Dermis blood vessel endothelial cell (primary cell): Measurements from ENCODE around the gene C21orf58. TPM values are rescaled to one million over a fixed set of nuclear protein-coding genes. Genes with fewer than 3 reads are reported as not detected.
A peak's percentile ranks its signal among the peaks of the same experiment; 100 is the strongest.
"Not testable (repeated sequence)": the region's sequence is repeated elsewhere in the genome, so short reads cannot be mapped to it uniquely, and the experiment has no call there.

Source experiments
- DNase-seq: peaks from one replicate; pipeline ENCODE4 v3.0.0; 2010
- total RNA-seq: library from RNA; depleted of rRNA; stranded (reverse); fragments of >200 nt; gene quantifications from 2 replicates; pipeline ENCODE4 v1.2.3, GENCODE V29; 2014

The C21orf58 gene
- total RNA-seq, 1 donor from 2014 or later = 3.1 TPM

- peak; percentile 38 for DNase-seq
Measured at GRCh38 chr21:46323227-46323709, 402 bp downstream of the C21orf58 start.

- DNase-seq = peak; percentile 56
Measured at GRCh38 chr21:46322351-46323226, 1.1 kb downstream of the C21orf58 start.

GRCh38 chr21:46320331-46320801 is 3.3 kb downstream of the C21orf58 start:
- DNase-seq = peak; percentile 50

- no peak for DNase-seq
Measured at GRCh38 chr21:46319186-46319585, 4.5 kb downstream of the C21orf58 start.

- DNase-seq = no peak
Measured at GRCh38 chr21:46318464-46318845, 5.2 kb downstream of the C21orf58 start.

GRCh38 chr21:46317710-46318463 is 5.8 kb downstream of the C21orf58 start:
- DNase-seq = no peak

- no peak for DNase-seq
Measured at GRCh38 chr21:46316708-46317324, 6.9 kb downstream of the C21orf58 start.

- no peak for DNase-seq
Measured at GRCh38 chr21:46314441-46315020, 9.1 kb downstream of the C21orf58 start.

GRCh38 chr21:46312949-46313348 is 10.7 kb downstream of the C21orf58 start:
- DNase-seq = no peak

GRCh38 chr21:46311568-46311967 is 12.1 kb downstream of the C21orf58 start:
- DNase-seq = no peak

- DNase-seq = not testable (repeated sequence)
Measured at GRCh38 chr21:46310260-46310659, 13.4 kb downstream of the C21orf58 start.

GRCh38 chr21:46308431-46308830 is 15.2 kb downstream of the C21orf58 start:
- no peak for DNase-seq

- DNase-seq = no peak
Measured at GRCh38 chr21:46307625-46308024, 16.0 kb downstream of the C21orf58 start.

- DNase-seq = no peak
Measured at GRCh38 chr21:46304955-46305354, 18.7 kb downstream of the C21orf58 start.

- DNase-seq = no peak
Measured at GRCh38 chr21:46304437-46304836, 19.2 kb downstream of the C21orf58 start.

GRCh38 chr21:46301759-46302158 is 21.9 kb downstream of the C21orf58 start:
- no peak for DNase-seq

GRCh38 chr21:46299167-46299566 is 24.5 kb downstream of the C21orf58 start:
- no peak for DNase-seq

GRCh38 chr21:46297338-46298271 is 26.1 kb downstream of the C21orf58 start:
- peak; percentile 52 for DNase-seq

- peak; percentile 66 for DNase-seq
Measured at GRCh38 chr21:46295996-46296752, 27.5 kb downstream of the C21orf58 start.

- no peak for DNase-seq
Measured at GRCh38 chr21:46295177-46295770, 28.4 kb downstream of the C21orf58 start.
